RPMI8226 (cell line): ENCODE measurements around the gene SP140.
"Not testable (repeated sequence)": the region's sequence is repeated elsewhere in the genome, so short reads cannot be mapped to it uniquely, and the experiment has no call there.

Source experiments
- DNase-seq: peaks from one replicate; pipeline ENCODE4 v3.0.0-alpha.2; 2015

Gene SP140

DNA sequence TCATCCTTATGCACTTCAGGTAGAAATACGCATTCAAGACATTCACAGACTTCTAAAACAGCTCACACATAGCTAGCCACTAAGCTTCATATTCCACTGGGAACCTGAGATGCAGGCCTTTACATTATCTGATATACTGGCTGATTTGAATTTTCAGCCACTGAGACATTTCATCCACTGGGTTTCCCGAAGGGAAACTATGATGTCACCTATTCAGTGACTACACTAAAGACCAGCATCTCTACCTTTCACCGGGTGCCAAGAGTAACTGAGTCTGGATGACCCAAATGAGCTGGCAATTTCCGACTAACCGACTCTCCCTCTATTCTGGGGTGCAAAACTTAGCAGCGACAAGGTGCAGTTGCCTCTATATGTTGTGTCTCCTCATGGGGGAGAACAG lies 69.7 kb downstream of the SP140 start:
- DNase-seq: no peak

DNA sequence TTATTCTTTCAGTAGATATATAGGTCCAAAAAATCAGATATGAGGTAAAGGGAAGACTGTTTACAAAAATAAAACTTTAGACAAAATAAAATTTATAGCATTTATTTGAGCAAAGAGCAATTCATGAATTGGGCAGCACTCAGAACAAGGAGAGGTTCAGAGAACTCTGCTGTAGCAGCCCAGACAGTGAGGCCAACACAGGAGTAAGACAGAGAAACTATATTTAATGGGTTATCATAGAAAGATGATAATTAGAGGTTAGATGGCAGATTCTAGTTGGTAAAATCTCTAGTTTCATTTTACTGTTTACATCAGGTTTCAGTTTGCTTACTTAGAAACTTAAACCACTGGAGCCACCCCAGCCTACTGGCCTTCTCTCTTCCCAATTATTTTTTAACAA lies 71.4 kb downstream of the SP140 start:
- DNase-seq: no peak

DNA sequence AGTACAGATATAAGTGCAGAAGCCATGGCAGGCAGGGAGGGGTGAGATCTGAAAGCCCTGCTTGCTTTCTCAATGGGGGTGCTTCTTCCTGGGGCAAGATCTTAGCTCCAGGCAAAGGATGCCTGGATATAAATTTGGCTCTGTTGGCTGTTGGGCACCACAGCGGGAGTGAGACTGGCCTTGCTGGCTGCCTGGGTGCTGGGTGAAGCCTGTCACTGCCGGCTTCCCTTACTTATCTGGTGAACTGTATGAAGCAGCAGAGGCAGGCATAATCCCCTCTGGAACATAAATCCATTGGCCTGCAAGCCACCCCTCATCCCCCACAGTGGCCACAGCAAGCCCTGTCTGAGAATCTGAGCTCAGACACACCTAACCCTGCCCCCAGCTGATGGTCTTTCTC lies 74.1 kb downstream of the SP140 start:
- no peak for DNase-seq

DNA sequence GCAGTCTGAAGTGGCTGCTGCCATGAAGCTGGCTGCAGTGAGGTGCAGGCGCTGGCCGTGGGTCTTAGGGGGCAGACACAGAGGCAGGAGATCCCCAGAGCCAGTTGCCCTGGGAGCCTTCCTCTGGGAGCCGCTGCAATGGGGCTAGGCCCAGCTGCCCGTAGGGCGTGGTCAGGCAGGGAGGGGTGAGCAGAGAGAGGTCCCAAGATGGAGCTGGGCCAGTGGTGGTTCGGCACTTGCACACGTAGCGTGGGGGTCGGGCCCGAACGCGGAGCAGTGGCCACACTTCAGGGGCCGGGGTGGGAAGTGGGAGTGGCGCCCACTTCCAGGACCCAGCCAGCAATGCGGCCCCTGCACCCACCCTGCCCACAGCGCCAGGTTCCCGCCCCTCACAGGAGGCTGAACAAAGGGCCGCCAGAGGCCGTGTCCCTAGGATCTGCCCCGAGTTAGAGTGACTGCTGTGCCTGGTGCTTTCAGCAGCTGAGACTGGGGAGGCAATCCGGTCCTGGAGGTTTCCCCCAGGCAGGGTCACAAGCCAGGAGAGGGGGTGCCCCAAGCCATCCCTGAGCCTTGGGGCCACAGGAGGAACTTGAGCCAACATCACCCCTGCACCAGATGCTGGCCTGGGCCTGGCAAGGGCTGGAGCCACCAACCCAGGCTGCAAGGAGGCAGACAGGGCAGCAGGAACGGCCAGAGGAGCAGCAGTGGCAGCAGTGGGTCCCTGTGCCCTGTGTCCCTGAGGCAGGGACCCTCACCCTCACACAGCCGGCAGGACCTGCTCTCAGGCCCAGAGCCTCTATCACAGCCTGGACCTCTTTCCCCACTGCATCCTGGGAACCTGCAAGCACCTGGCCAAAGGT lies 80.1 kb downstream of the SP140 start:
- no peak for DNase-seq

DNA sequence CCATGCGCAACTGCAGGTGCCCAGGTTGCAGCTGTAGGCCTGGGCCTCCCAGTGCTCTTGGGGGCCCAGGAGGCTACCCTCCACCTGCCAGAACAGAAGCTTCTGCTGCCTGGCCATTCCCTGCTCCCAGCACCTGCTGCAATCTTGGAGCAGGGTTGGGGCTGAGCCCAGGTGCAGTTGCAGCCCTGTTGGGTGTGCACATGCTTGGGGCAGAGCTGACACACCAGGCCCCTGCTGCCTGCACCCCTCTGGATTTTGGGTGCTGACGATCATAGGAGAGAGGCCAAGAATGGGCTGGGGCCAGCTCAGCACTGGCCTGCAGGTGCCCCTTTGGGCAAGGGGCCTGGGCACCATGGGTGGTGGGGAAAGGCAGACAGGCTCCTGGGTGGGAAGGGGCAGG lies 80.9 kb downstream of the SP140 start:
- DNase-seq: no peak

DNA sequence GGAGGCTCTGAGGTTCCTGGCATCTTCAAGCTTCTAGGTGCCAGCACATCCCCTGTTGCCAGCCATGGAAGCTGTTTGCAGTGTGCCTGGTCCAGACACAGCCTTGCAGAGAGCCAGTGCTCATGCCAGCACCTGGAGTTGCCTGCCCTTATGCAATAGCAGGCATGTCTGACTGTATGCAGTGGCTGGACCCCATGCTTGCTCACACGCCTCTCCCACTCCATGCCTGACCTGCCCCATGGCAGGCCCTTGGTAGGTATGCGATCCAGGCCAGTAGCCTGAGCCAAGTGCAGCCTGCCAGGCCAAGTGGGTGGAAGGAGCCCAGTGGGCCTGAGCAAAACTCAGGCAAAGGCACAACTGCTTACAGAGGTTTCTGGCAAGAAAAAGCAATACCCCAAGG lies 81.9 kb downstream of the SP140 start:
- no peak for DNase-seq

DNA sequence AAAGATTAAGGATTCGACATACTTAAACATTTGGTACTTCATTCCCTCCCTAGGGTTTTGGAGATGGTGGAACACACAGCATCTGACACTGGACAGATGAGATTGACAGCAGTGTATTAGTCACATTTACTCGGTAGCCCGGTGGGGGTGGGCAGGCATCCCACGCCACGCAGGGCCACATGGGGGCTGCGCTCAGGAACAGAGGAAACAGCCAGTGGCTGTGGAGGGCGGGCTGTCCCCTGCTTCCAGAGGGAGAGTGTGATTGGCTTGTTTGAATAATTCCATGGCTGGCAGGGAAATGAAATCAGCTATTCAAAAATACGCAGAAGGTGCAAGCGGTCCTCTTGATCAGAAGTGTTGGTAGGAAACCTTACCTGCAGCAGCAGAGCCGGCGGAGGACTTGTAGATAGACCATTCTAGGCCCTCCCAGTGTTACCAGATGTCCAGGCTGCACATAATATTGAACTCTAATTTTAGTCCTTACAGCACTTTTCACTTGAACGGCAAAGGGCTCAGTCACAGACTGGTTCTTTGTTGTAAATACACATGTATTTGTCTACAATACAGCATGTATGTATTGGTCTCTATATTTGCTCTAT lies 83.0 kb downstream of the SP140 start:
- DNase-seq: no peak

DNA sequence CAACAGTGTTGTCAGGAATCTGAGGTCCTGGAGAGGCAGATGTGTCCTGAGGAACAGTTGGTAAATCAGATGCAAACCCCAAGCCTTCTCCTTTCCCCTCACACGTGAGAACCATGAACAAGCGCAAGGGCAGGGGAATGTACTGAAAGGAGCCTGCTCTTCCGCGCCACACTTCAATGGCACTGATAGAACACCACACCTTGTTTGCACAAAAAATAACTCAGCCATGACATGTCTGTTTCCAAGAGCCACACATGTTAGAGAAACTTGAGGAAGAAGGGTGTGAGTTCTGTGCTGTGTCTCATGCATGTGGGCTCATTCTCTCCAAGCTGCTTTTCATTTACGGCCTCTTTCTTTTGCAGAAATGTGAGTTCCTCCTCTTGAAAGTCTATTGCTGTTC lies 85.3 kb downstream of the SP140 start:
- not testable (repeated sequence) for DNase-seq

DNA sequence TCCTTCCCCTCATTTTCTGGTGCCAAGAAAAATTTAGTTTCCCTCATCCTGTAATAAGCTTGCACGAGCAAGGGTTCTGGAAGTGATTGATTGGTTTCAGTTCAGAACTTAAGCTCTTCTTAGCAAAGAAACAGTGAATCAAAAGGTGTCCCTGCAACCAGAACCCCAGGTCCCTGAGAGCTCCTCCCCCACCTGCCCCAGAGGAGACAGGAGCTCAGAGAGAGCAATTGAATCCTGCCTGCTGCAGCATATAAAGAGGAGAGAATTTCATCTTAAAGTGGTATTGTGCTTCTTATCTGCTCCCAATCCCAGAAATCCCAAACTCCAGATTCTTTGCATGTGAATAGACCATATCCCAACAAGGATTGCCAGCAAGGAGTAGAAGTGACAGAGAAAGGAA lies 86.1 kb downstream of the SP140 start:
- not testable (repeated sequence) for DNase-seq

DNA sequence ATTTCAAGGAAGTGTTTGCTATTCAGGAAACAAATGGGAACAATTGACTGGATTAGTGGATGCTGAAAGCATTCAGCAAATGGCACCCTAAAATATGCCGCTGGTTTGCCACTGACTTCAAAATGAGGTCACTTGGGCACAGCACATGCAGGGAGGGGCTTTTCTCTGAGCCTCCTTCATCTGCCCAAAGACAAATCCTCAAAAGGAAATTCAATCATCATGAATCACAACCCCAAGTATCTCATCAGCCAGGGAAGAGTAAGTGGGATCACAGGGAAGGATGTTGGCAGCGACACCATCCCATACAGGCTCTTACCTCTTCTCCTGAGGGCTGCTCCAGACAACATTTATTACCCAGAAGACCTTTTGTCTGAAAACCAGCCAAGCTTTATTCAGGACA lies 87.1 kb downstream of the SP140 start:
- DNase-seq: no peak

DNA sequence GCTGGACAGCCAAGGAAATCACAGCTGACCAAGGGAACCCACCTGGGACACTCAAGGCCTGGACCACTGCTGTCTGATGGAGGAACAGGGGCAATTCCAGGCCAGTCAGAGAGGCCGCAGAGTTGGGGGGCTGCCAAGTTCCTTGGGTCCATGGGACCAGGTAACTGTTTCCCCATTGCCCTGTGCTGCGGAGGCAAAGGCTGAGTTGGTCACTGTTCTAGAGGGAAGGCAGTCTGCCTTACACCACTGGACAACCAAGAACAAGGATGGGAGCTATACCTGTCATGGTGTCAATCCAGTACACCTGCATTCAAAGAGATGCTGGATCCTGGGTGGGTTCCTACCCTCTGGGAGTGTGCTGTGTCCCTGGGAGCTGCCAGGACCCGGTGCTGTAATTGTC lies 91.8 kb downstream of the SP140 start:
- no peak for DNase-seq

DNA sequence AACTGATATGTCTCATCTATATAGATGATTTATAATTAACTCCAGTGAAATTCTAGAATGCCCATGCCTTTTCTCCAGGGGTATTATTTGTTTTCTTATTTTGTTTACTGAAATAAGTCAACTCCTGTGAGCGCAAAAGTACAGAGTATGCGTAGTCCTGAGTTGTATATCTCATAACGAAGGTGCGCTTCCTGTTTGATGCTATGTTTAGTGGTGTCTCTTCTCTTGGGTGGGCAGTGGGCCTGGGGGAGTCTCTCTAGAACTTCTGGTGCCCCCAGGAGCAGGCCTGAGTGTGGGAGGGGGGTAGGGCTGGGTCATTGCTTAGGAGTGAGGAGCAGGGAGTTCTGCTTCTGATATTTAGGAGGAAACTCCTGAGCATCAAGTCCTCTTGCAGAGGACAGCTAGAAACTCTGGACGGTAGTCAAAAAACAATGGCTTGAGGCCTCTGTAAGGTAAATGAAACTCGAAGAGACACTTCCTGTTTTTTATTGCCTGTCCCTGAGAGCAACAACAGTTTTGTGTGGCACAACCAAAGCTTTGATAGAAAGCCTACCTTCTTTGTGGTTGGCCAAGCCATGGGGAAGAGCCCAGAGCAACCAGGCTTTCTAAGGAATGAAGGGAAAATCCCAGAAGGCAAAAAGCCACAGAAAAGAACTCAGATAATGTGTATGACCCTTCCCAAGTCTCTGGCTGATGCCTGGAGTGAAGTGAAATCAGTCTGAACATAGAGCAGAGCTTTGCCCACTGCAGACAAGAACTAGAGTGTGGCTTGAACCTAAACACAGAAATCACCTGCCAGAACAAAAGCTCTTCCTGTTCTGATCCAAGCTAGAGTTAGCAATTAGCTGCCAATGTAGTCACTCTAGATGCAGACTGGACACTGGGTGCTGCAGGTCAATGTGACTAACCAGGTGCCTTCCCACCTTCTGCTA lies 92.9 kb downstream of the SP140 start:
- DNase-seq: peak; percentile 54

DNA sequence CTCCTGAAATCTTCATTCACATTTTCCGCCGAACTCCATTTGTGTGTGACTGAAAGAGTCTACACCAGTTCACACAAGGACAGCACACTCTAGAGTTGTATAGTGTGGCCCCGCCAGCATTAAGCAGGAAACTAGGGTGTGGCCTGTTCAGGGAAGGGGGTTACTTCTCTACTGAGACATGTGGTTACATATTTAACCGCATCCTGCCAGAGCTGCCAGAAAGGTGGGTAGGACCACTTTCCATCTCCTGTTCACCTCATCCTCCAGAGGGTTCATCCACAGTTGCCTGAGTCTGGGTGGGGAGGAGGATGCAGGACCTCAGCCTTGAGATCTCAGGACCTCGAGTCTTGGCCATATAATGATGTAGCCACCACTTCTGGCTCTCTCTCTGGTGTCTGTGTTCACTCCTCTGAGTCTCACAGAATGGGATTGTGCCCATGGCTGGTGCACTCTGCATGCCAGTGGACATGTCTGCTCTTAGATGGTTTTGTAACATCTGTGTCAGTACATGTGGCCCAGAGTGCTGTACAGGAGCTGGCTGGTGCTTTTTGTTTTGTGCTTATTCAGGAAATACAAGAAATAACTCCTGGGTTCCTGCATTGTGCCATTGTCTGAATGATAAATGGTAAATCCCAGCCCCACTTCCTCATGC lies 93.8 kb downstream of the SP140 start:
- DNase-seq: peak; percentile 10

DNA sequence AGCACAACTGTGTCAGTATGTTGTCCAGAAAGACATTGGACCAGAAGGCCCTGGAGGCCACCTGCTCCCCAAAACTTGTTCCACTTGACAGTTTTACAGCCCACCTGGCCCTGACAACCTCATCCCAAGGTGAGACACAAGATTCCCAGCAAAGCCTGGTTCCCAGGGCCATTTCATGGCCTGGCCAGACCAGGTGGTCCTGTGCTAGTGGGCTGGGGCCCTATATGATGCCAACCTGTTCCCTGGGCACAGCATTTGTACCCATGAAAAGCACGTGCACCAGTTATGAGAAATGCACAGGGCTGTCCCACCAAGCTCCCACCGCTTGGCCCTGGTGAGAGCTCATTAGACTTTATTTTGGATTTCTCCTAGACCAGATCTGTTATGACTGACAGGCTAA lies 95.5 kb downstream of the SP140 start:
- DNase-seq: no peak

DNA sequence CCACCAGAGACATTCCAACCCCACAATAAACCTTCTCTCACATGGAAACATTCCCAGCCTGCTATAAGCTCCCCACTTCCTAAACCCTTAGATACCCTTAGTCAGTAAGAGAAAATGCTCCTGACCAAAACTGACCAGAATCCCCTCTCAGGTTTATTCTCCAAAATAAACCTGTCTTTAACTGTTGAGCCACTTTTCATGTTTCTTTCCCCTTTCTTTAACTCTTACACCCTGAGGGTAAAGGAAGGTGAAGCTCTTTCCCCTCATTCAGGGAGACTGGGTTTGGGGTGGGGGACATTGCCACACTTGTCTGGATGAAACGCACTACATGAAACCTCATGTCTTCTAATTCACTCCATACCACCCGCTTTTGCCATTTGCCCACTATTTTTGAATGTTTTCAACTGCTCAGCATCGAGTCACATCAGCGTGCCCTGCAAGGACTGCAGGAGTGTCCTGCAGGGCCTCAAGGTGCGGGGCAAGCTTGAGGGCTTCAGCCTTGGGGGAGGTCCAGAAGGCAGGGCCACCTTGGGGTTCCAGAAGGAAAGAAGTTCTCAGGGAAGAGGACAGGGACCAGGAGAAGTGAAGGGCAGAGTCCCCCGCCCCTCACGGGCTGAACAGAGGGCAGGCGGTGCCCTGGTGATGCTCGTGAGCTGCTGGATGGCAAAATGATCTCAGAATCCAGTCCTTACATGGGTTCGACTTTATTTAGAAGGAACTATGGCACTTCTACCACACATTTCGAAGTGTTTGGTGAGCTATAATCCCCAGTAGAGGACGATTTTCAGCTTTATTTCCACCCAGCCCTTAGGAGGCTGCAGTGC lies 97.2 kb downstream of the SP140 start:
- no peak for DNase-seq

DNA sequence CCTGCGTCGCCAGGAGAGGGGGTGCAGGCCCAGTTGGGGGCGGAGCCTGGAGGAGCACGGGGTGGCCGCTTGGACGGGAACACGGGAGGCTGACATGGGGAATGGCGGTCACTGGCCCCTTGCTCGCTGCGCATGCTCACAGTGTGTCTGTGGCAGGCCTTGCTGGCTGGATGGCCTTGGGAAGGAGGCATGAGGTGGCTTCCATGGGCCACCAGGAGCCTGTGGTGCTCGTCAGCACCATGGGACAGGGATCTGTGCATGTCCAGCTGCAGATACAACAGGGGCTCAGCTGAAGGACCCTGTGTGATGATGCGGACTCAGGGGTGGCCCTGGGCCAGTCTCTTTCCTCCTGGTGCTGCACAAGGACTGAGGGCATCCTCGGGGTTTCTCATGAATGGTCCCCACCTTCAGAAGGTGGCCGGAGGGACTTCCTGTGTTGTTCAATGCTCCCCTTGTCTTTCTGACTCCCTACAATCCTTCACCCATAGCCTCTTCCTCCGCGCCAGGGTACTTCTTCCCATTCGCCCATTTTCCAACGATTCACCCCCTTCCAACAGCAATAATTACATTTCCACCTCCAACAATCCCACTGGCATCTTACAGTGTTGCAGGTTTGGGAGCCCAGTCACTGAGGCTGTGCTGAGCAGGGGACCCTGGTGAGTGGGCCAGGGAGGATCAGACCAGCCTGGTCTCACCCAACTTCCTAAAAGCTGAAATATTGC lies 98.0 kb downstream of the SP140 start:
- DNase-seq: no peak

DNA sequence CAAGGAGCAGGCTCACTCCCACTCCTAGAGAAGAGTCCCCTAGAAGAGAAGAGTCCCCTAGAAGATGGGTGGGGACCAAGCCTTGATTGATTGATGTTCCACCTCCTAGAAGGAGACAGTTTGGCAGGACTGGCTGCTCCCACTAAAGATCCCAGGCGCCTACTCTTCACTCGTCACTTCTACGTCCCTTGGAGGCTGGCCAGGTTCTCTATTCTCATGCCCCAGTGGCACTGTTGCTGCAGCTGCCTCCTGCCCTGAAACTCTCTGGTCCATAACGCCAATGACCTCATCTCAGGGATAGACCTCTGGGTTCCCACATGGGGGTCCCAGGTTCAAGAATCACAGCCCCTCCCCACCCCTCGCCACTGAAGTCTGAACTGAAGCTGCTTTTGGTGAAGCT lies 99.0 kb downstream of the SP140 start:
- DNase-seq: no peak

DNA sequence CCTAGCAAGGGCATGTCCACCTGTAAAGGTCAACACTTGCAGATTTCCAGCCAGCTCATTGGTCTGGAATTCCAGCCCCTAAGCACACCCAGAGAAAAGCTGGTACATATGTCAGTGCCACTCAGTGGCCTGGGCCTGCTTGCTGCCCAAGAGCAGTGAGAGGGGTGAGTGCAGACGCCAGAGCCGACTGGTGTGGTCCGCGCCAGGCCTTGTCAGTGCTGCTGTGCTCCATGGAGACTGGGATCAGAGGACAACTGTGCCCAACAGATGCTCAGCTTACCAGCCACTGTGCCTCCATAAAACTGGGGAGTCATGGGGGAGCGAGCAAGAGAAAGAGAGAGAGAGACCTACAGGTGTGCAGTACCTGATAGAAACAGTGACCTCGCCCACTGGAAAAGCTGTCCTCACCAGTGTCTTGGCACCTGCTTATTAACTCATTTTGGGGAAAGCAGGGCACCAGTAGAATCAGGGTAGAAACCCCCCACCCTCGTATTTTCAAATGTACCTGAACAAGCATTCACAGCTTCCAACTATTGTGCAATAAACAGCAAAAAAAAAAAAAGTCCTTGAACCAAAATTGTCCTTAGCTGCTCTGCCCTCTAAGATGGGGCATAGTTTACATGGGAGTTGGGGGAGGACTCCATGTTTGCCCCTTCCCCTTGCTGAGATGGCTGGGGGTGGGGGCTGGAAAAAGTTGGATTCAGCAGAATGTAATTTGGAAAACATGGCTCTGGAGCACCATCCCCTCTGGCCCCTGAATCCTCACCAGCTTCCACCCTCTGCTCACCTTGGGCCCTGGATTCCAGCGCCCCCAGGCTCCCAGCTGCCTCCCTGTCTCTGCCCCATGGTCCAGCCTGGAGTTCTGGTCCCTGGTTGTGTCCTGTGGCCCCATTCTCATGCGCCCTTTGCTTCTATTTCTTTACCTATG lies 100.0 kb downstream of the SP140 start:
- DNase-seq: no peak

DNA sequence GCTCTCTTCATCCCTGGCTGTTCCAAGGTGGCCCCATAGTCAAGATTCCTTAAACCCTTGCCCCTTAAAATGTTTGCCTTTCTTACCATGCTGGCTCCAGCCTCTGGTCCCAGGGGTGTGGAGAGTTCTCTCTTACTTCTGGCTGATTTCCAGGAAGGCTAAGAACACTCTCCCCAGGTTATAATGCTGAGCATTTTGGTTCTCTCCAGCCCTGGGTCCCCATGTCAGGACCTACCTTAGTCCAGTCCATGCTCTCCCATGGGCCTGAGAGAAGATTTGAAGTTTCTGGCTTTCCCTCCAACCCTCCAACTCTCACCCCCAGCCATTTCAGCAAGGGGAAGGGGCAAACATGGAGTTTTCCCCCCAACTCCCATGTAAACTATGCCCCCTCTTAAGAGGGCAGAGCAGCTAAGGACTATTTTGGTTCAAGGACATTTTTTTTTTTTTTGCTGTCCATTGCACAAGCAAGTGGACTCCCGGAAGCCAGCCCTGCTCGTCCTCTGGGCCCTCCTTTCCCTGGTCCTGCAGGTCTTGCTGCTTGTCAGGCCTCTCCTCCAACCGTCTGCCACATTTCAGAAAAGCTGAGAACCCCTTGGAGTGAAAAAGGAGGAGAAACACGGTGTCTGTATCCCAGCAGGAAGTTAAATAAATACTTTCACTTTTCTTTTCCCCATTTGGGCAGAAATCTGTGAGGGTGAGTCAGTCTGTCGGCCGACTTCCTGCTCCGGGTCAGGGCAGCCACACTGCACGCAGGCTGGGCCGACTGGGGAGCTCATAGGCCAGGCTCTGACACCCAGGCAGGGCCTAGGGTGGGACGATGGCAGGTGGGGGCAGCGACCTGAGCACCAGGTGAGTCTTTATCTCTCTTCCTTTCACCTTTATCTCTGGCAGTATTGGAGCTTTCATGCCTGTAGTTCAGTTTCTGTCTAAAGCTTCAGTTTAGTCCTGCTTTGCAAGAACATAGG lies 101.2 kb downstream of the SP140 start, which contains the start of gene SP140L:
Gene SP140L, plus strand, starts transcription at position 741 of the 965 bp plus-strand sequence. Its CDS starts 77 bp downstream, at position 818.
- peak; percentile 67 for DNase-seq
